K562 (cell line): Measurements from ENCODE around the gene C9.

ENCODE experiments used
- BCL6 ChIP-seq: fragments of 250-450 bp; sonication (Bioruptor Pico); IDR thresholded peaks from 2 replicates; pipeline ENCODE4 v1.4.0; 2020
- POLR2A ChIP-seq: fragments of 450-650 bp; conservative IDR thresholded peaks from 2 replicates; pipeline ENCODE4 v1.6.1; 2016
- TCFL5 ChIP-seq: fragments of 250-450 bp; sonication (Bioruptor Pico); conservative IDR thresholded peaks from 2 replicates; pipeline ENCODE4 v1.6.1; 2021; ENCODE audit warnings: mild to moderate bottlenecking, moderate library complexity, matching md5 sums
- USF2 ChIP-seq: sonication (generic); formaldehyde crosslinking; IDR thresholded peaks from 2 replicates; pipeline ENCODE4 v1.5.0; 2020; ENCODE audit warnings: missing genetic modification reagents
- TF ChIP-seq, protein P1 (sequence below), 2 experiments: fragments of 450-650 bp; formaldehyde crosslinking in 1 of 2; IDR thresholded peaks; 2 replicates each; pipeline versions ENCODE4 v1.4.0 to v1.6.1; 2014 to 2020; ENCODE audit warnings: mild to moderate bottlenecking in 2 of 2, borderline replicate concordance in 1 of 2, low read depth in 1 of 2

DNA sequence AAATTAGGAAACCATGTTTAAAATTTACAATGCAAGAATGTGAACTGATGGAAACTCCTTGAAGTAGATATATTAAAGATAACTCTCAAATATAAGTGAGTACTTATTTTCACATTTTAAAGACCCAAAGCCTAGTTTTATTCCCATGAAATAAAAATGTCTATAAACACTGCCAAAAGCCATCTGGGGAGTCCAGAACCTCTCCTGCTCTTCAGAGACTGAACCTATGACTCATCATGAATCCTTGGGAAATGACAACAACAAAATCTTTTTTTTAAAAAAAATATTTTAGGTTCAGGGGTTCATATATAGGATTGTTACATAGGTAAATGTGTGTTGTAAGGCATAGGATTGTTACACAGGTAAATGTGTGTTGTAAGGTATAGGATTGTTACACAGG, 111.1 kb downstream of the C9 start:
- TF ChIP-seq TCFL5 (no peak), USF2 (CRISPR knock-in tag) (no peak), BCL6 (CRISPR knock-in tag) (no peak), POLR2A (no peak)
- TF ChIP-seq, protein P1, sequence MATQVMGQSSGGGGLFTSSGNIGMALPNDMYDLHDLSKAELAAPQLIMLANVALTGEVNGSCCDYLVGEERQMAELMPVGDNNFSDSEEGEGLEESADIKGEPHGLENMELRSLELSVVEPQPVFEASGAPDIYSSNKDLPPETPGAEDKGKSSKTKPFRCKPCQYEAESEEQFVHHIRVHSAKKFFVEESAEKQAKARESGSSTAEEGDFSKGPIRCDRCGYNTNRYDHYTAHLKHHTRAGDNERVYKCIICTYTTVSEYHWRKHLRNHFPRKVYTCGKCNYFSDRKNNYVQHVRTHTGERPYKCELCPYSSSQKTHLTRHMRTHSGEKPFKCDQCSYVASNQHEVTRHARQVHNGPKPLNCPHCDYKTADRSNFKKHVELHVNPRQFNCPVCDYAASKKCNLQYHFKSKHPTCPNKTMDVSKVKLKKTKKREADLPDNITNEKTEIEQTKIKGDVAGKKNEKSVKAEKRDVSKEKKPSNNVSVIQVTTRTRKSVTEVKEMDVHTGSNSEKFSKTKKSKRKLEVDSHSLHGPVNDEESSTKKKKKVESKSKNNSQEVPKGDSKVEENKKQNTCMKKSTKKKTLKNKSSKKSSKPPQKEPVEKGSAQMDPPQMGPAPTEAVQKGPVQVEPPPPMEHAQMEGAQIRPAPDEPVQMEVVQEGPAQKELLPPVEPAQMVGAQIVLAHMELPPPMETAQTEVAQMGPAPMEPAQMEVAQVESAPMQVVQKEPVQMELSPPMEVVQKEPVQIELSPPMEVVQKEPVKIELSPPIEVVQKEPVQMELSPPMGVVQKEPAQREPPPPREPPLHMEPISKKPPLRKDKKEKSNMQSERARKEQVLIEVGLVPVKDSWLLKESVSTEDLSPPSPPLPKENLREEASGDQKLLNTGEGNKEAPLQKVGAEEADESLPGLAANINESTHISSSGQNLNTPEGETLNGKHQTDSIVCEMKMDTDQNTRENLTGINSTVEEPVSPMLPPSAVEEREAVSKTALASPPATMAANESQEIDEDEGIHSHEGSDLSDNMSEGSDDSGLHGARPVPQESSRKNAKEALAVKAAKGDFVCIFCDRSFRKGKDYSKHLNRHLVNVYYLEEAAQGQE (IDR thresholded peaks at IDR 0.05; ENCODE audit: borderline replicate concordance), result no peak
- TF ChIP-seq, protein P1 (CRISPR knock-in tag; IDR thresholded peaks at IDR 0.05; ENCODE audit: low read depth), result no peak
